Hepatocyte (in vitro differentiated cells): ENCODE measurements around the gene GPATCH2. TPM values are rescaled to one million over a fixed set of nuclear protein-coding genes. Genes with fewer than 3 reads are reported as not detected.

ENCODE experiments used
- DNase-seq: peaks from one replicate; pipeline ENCODE4 v3.0.0-alpha.2; 2016; ENCODE audit warnings: low spot score
- H2AFZ ChIP-seq: fragments of 200-600 bp; sonication (generic); 2 replicates; pipeline ENCODE4 v1.6.0; 2016; ENCODE audit warnings: antibody characterized with exemption, mild to moderate bottlenecking
- H3K27ac ChIP-seq: fragments of 200-600 bp; sonication (generic); 2 replicates; pipeline ENCODE4 v1.5.1; 2016; ENCODE audit warnings: mild to moderate bottlenecking
- H3K27me3 ChIP-seq: fragments of 200-600 bp; sonication (generic); 2 replicates; pipeline ENCODE4 v1.6.1; 2016
- H3K36me3 ChIP-seq: fragments of 200-600 bp; sonication (generic); replicated peaks from 2 replicates; pipeline ENCODE4 v1.5.1; 2016; ENCODE audit warnings: low read depth; ENCODE audit not compliant: insufficient read depth
- H3K4me1 ChIP-seq: fragments of 200-600 bp; sonication (generic); 2 replicates; pipeline ENCODE4 v1.5.1; 2016; ENCODE audit warnings: mild to moderate bottlenecking, moderate library complexity; ENCODE audit not compliant: insufficient read depth
- H3K4me2 ChIP-seq: fragments of 200-600 bp; sonication (generic); 2 replicates; pipeline ENCODE4 v1.6.0; 2016
- H3K4me3 ChIP-seq: fragments of 200-600 bp; sonication (generic); 2 replicates; pipeline ENCODE4 v1.5.1; 2016; ENCODE audit warnings: mild to moderate bottlenecking
- H3K79me2 ChIP-seq: fragments of 200-600 bp; sonication (generic); 2 replicates; pipeline ENCODE4 v1.6.0; 2017; ENCODE audit warnings: mild to moderate bottlenecking
- H3K9me2 ChIP-seq: fragments of 200-600 bp; sonication (generic); replicated peaks from 2 replicates; pipeline ENCODE4 v1.6.0; 2017; ENCODE audit warnings: mild to moderate bottlenecking; ENCODE audit not compliant: insufficient read depth
- H3K9me3 ChIP-seq: fragments of 200-600 bp; sonication (generic); 2 replicates; pipeline ENCODE4 v1.5.1; 2016; ENCODE audit warnings: low read depth, mild to moderate bottlenecking
- H4K20me1 ChIP-seq: fragments of 200-600 bp; sonication (generic); 2 replicates; pipeline ENCODE4 v1.6.0; 2016; ENCODE audit warnings: mild to moderate bottlenecking; ENCODE audit not compliant: insufficient read depth, poor library complexity, severe bottlenecking
- CTCF ChIP-seq: fragments of 200-600 bp; sonication (generic); IDR thresholded peaks from 2 replicates; pipeline ENCODE4 v1.5.1; 2016; ENCODE audit warnings: antibody characterized with exemption, mild to moderate bottlenecking; ENCODE audit not compliant: poor library complexity
- EZH2 ChIP-seq: fragments of 200-600 bp; sonication (generic); IDR thresholded peaks from 2 replicates; pipeline ENCODE4 v1.6.1; 2016; ENCODE audit warnings: antibody characterized with exemption, mild to moderate bottlenecking, borderline replicate concordance
- EZH2phosphoT487 ChIP-seq: fragments of 200-600 bp; sonication (generic); IDR thresholded peaks from one replicate; pipeline ENCODE4 v1.6.1; 2018; ENCODE audit warnings: antibody characterized with exemption, mild to moderate bottlenecking, low read depth, moderate library complexity; ENCODE audit not compliant: unreplicated experiment, severe bottlenecking
- WGBS: methylation state at CpG from one replicate; pipeline ENCODE4 v1.1.6; 2016; ENCODE audit warnings: low lambda C conversion rate; ENCODE audit errors: missing lambda C conversion rate; 5-methylcytosine and 5-hydroxymethylcytosine counted together
- polyA plus RNA-seq: library from polyadenylated mRNA; unstranded; fragments of >200 nt; fragmentation: Nextera tagmentation; extraction: Ambion mirVana; gene quantifications from 2 replicates; pipeline ENCODE4 v1.2.1, GENCODE V29; 2016
- total RNA-seq: library from RNA; depleted of rRNA; stranded (reverse); fragments of >200 nt; gene quantifications from 2 replicates; pipeline ENCODE4 v1.2.3, GENCODE V29; 2014

GPATCH2 gene
- total and polyA plus RNA-seq, 2 experiments from 2014 or later: 7.8 to 22.5 TPM

GRCh38 chr1:217494767-217495166 is 136.1 kb downstream of the GPATCH2 start:
- Histone ChIP-seq H3K4me3 (no peak overlapping the region), H4K20me1 (no peaks in the 10 kb centered on the region), H3K79me2 (no peaks in the 10 kb centered on the region), H3K36me3 (no peaks in the 10 kb centered on the region), H3K27me3 (no peaks in the 10 kb centered on the region), H3K4me1 (no peaks in the 10 kb centered on the region), H3K27ac (no peak overlapping the region), H2AFZ (no peak overlapping the region), H3K4me2 (no peak overlapping the region), H3K9me3 (no peaks in the 10 kb centered on the region), H3K9me2 (no peaks in the 10 kb centered on the region)
- WGBS: 95% methylated on average over 2 of the region's 2 CpGs
- TF ChIP-seq CTCF (no peak), EZH2 (no peak), EZH2phosphoT487 (no peak)
- no peak for DNase-seq

GRCh38 chr1:217493290-217493689 is 137.6 kb downstream of the GPATCH2 start:
- Histone ChIP-seq H4K20me1 (no peaks in the 10 kb centered on the region), H3K79me2 (no peaks in the 10 kb centered on the region), H3K27ac (no peak overlapping the region), H3K4me3 (no peak overlapping the region), H2AFZ (no peak overlapping the region), H3K4me1 (no peaks in the 10 kb centered on the region), H3K9me3 (no peaks in the 10 kb centered on the region), H3K27me3 (no peaks in the 10 kb centered on the region), H3K36me3 (no peaks in the 10 kb centered on the region), H3K9me2 (no peaks in the 10 kb centered on the region), H3K4me2 (no peak overlapping the region)
- no peak for TF ChIP-seq EZH2
- TF ChIP-seq CTCF: no peak
- TF ChIP-seq EZH2phosphoT487: no peak
- DNase-seq: no peak
- WGBS: 93% methylated on average over 1 of the region's 1 CpG

- Histone ChIP-seq H3K36me3 (no peaks in the 10 kb centered on the region), H3K27me3 (no peaks in the 10 kb centered on the region), H3K79me2 (no peaks in the 10 kb centered on the region), H3K9me3 (peaks cover 3% of the 10 kb centered on the region), H3K4me3 (no peak overlapping the region), H3K4me2 (no peak overlapping the region), H3K27ac (no peak overlapping the region), H3K9me2 (no peaks in the 10 kb centered on the region), H3K4me1 (no peaks in the 10 kb centered on the region), H4K20me1 (no peaks in the 10 kb centered on the region), H2AFZ (no peak overlapping the region)
- DNase-seq: no peak
- TF ChIP-seq EZH2 (no peak), EZH2phosphoT487 (no peak), CTCF (no peak)
These were observed 146.0 kb downstream of the GPATCH2 start for GRCh38 chr1:217484871-217485270.
